ENCODE measurements around the gene ELOA. TPM values are rescaled to one million over a fixed set of nuclear protein-coding genes. Genes with fewer than 3 reads are reported as not detected.

The ELOA gene
- total and polyA plus RNA-seq, 2 of the 13 experiments (the other 11 are each of a cell fraction or from before 2014, with no cell fraction given): 14.2 to 28.5 TPM

GRCh38 chr1:23790696-23791515 is 47.6 kb downstream of the ELOA start, which contains the start of gene LYPLA2:
Gene LYPLA2 (plus strand): TSS chr1:23791145. CDS start chr1:23792683, 1,538 bp downstream.
- FAIRE-seq (no peak), ATAC-seq (peak; percentile 86), DNase-seq (ENCODE audit: low spot score) (peak; percentile 85)
- peak within 1 kb of the TSS; percentile 99 for H3K4me2 ChIP-seq (ENCODE audit: low read depth, low read length)
- intact Hi-C loops (cut with micrococcal nuclease; ENCODE audit: unreplicated experiment) (loop anchor here (1.0 kb wide), 1 partner anchor 9 kb away; the partner anchor contains the start of gene GALE), in situ Hi-C loops (cut with HindIII; ENCODE audit: extremely low pct_ligation_motif_present, low pct_unique_long_range_greater_than_20kb) (no loop called here)
- H2AFZ ChIP-seq (ENCODE audit: low read length): no peak within 1 kb of the TSS
- H4K20me1 ChIP-seq (ENCODE audit: insufficient read depth, low read length): peaks cover 4% of the 10 kb centered on the region; the same call in 1 of the 2 replicates
- H3K4me1 ChIP-seq (ENCODE audit: insufficient read depth, low read length): peaks cover 34% of the 10 kb centered on the region
- ChIA-PET POLR2A (interaction anchor here (0.7 to 4.5 kb wide), 10 partner anchors 10 to 231 kb away, joined by 3 to 101 read pairs (median 6); partner anchors contain the start of genes ELOA, GALE, HMGCL and PITHD1), CTCF (ENCODE audit: low intra/inter-chr PET ratio, low total read pairs) (no interaction called here)
- peak within 1 kb of the TSS; percentile 69 for H3K27ac ChIP-seq (ENCODE audit: extremely low read length, insufficient read depth, low read length)
- no TSS peak for BruUV-seq (replicated peaks)
- H3K4me3 ChIP-seq (replicated peaks in 1 of 3; ENCODE audit: insufficient read depth in 1 of 3, low read depth in 2 of 3, low read length in 3 of 3): peak within 1 kb of the TSS; percentile 88 to 98 (median 97)
- peaks cover 20 to 45% of the 10 kb centered on the region in 2 experiments for H3K36me3 ChIP-seq (replicated peaks in 1 of 2; ENCODE audit: control insufficient read depth in 1 of 2, insufficient read depth in 2 of 2, low read length in 2 of 2)
- H3K9me3 ChIP-seq (ENCODE audit: low read length): no peaks in the 10 kb centered on the region
- H3K79me2 ChIP-seq (ENCODE audit: insufficient read depth, low read length): peaks cover 22% of the 10 kb centered on the region
- H3K9ac ChIP-seq (ENCODE audit: insufficient read depth, low read depth, low read length): peak within 1 kb of the TSS; percentile 88
- no peaks in the 10 kb centered on the region; a peak in 1 of 5 replicates for H3K27me3 ChIP-seq (ENCODE audit: control insufficient read depth in 1 of 2, insufficient read depth in 2 of 2, low read length in 2 of 2)
- 1% methylated on average over 37 of the region's 47 CpGs for WGBS (ENCODE audit: low lambda C conversion rate)
- TF ChIP-seq ZNF687 (CRISPR knock-in tag; IDR thresholded peaks at IDR 0.05) (peak; percentile 68), CREBL2 (CRISPR knock-in tag; IDR thresholded peaks at IDR 0.05; ENCODE audit: borderline replicate concordance) (no peak), ZNF850 (CRISPR knock-in tag; conservative IDR thresholded peaks at IDR 0.05) (no peak), MAX (IDR thresholded peaks at IDR 0.05) (peak; percentile 45; the same call in 1 of the 2 replicates), TAF15 (IDR thresholded peaks at IDR 0.05; ENCODE audit: low read depth, low read length, poor library complexity, severe bottlenecking) (peak; percentile 73), SYNCRIP (IDR thresholded peaks at IDR 0.05; ENCODE audit: insufficient read depth, low read depth, low read length) (no peak), ARNTL (CRISPR knock-in tag; IDR thresholded peaks at IDR 0.05) (no peak), ZBTB39 (CRISPR knock-in tag; IDR thresholded peaks at IDR 0.05) (no peak), ZNF83 (CRISPR knock-in tag; IDR thresholded peaks at IDR 0.05; ENCODE audit: borderline replicate concordance) (no peak), CEBPB (IDR thresholded peaks at IDR 0.05; ENCODE audit: borderline replicate concordance, low read depth, low read length) (no peak), HMG20A (CRISPR knock-in tag; IDR thresholded peaks at IDR 0.05; ENCODE audit: borderline replicate concordance) (no peak), LCORL (IDR thresholded peaks at IDR 0.05) (no peak), LCORL (CRISPR knock-in tag; IDR thresholded peaks at IDR 0.05) (peak; percentile 60; the same call in 1 of the 2 replicates), JUNB (CRISPR knock-in tag; IDR thresholded peaks at IDR 0.05; ENCODE audit: borderline replicate concordance) (no peak), MXI1 (IDR thresholded peaks at IDR 0.05; ENCODE audit: borderline replicate concordance, low read depth, low read length) (peak; percentile 84; the same call in 1 of the 3 replicates), ZNF160 (CRISPR knock-in tag; IDR thresholded peaks at IDR 0.05) (no peak), ZFP36L1 (CRISPR knock-in tag; IDR thresholded peaks at IDR 0.05) (no peak)
